Retinal pigment epithelial cell (primary cell): Measurements from ENCODE around the gene CPNE9.

Experiments used
- DNase-seq: peaks from one replicate; pipeline ENCODE4 v3.0.0-alpha.2; 2010; ENCODE audit warnings: low read depth
- H3K4me3 ChIP-seq: 2 replicates; pipeline ENCODE4 v1.5.1; 2011; ENCODE audit warnings: mild to moderate bottlenecking, low read length, control low read depth, moderate library complexity
- CTCF ChIP-seq: conservative IDR thresholded peaks from 2 replicates; pipeline ENCODE4 v1.5.1; 2011; ENCODE audit warnings: low read depth, low read length, control low read depth, inconsistent platforms

CPNE9 gene

GRCh38 chr3:9695345-9695744 is 8.3 kb upstream of the CPNE9 start:
- DNase-seq: no peak
- no peak for TF ChIP-seq CTCF
- no peak overlapping the region for H3K4me3 ChIP-seq

DNA sequence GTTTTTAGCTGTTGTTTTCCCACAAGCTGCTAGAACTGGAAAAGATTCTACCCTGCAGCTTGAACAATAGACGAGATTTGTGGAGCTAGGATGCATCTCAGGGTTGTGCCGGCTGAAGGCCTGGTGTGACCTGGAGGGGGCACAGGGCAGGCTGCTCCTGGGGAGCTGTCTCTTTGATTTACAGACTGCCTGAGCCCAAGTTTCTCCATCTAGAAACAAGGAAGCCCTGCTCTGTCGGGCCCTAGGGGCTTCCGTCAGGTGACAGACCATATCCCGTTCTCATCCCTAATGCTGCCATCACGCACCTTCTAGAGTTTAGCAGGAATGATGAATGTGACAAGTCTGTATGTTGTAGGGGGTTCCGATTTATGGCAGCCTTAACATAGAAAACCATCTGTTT is 7.9 kb upstream of the CPNE9 start:
- no peak overlapping the region for H3K4me3 ChIP-seq
- DNase-seq: no peak
- no peak for TF ChIP-seq CTCF

DNA sequence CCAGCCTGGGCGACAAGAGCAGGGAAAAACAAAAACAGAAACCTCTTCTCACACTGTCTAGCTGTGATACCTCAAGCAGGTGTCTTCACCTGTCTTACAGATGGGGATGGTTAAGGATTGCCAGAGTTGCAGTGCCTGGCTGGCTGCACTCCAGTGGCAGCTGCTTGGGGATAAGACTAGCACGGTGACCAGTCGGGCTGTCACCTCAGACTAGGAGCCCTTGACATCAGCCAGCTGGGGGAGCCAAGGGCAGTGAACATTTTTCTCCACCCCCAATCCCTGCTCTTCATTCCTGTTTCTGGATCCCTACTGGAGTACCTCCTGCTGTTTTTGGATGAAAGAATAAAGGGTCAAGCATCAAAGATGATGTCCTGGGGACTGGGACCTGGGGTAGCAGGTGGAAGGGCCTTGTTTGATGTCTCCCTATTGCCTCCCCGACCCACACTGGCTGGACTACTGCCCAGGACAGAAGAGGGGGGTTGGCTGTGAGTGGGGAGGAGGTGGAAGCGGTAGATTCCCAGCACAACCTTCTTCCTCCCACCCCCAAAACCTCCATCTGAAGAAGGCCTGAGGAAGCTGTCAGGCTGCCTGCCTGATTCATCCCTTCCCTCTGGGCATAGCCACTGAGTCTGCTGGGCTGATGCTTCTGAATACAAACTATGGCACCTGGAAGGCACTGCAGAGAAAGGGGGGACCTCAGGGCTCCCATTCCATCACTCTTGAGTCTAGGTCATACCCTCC is 7.0 kb upstream of the CPNE9 start:
- no peak for TF ChIP-seq CTCF
- no peak for DNase-seq
- no peak overlapping the region for H3K4me3 ChIP-seq

DNA sequence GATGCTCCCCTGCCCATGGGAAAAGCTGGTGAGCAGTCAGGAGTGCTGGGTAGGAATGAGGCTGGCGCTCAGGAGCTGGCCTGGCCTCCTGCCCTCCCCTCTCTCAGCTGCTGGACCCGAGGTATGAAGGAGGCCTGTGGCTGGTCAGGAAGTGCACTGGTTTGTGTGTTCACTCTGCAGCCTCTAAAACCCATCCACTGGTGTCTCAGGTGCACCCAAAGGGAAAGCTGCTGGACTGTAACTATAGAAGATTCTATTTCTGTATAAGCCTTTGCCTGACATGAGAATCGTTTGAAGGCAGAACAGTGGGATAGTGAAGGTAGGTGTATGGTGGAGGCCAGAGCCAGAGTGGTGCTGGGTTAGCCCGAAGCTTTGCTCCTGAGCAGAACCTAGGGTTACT is 5.7 kb upstream of the CPNE9 start:
- no peak for DNase-seq
- H3K4me3 ChIP-seq: no peak overlapping the region
- no peak for TF ChIP-seq CTCF

DNA sequence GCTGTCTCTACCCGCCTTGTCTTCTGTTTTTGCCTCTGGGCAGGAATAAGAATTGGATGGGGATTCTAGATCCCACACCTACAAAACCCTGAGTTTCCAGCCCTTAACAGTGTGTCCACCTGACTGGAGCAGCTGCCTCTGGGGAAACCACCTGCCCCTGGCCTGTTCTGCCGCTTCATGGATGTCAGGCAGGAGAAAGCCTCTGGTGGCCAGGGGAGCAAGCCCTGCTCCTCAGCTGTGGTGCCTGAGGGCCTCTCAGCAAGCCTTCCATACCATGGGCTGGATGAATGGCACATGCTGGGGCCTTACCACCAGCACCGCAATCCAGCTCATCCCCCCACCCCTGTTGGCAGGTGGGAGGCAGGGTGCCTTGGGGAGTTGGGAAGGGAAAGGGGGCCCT is 5.3 kb upstream of the CPNE9 start:
- no peak for TF ChIP-seq CTCF
- DNase-seq: no peak
- no peak overlapping the region for H3K4me3 ChIP-seq

- no peak for DNase-seq
- TF ChIP-seq CTCF: no peak
- no peak overlapping the region for H3K4me3 ChIP-seq
These were observed 3.1 kb upstream of the CPNE9 start for GRCh38 chr3:9700536-9700935.

DNA sequence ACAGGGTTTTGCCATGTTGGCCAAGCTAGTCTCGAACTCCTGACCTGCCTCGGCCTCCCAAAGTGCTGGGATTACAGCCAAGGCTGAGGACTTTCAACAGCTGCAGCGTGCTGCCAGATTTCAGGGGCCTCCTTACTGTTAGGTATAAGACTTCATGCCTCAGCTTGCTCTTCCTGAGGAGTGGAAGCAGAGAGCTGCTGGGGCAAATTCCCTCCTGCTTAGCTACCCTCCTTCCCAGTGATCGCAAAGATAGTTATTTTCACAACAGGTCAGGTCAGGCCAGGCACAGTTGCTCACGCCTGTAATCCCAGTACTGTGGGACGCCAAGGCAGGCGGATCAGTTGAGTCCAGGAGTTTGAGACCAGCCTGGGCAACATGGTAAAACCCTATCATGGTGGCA is 2.6 kb upstream of the CPNE9 start:
- no peak for DNase-seq
- no peak overlapping the region for H3K4me3 ChIP-seq
- TF ChIP-seq CTCF: no peak
